ENCODE data around the gene AJAP1. TPM values are rescaled to one million over a fixed set of nuclear protein-coding genes. Genes with fewer than 3 reads are reported as not detected.

AJAP1 gene
- total and polyA plus RNA-seq, 2 of the 8 experiments (the other 6 are each of a cell fraction or from before 2014, with no cell fraction given), result 1.9 to 6.2 TPM

DNA sequence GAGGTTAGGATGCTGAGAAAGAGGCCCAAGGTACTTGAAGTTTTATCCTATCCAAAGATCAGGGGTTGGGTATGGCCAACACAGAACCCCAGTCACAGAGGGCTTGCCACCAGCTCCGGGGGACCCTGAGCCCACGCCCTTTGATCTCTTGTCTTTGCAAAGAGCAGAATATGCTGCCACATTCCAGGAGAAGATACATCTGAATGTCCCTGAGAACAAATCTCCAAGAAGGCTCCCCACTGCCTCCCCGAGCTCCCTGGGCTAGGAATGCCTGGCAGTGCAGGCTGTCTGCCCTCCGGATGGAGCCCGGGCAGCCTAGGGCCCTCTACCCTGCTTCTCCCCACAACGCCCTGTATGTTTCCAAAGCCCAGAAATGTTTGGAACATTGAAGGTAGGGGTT is 49.2 kb downstream of the AJAP1 start:
- H2BK12ac ChIP-seq (ENCODE audit: low read depth, low read length), result no peak overlapping the region
- no peak overlapping the region for H2BK20ac ChIP-seq (ENCODE audit: low read length)
- FAIRE-seq (no peak), DNase-seq (ENCODE audit: low read depth in 1 of 2, low spot score in 2 of 2) (no peak)
- no peak overlapping the region for H3K14ac ChIP-seq (ENCODE audit: insufficient read length)
- H3K79me1 ChIP-seq (ENCODE audit: low read depth, low read length), result peaks cover 2% of the 10 kb centered on the region; the same call in 1 of the 2 replicates
- CTCF ChIA-PET (ENCODE audit: partially characterized antibody), result no interaction called here
- H3K23me2 ChIP-seq (ENCODE audit: low read depth, low read length), result no peaks in the 10 kb centered on the region
- no peak overlapping the region for H3K23ac ChIP-seq (ENCODE audit: insufficient read length)
- no peaks in the 10 kb centered on the region for H3K36me3 ChIP-seq (ENCODE audit: control insufficient read depth in 2 of 4, insufficient read depth in 4 of 4, low read length in 3 of 4)
- POLR2A ChIA-PET (ENCODE audit: partially characterized antibody), result no interaction called here
- H2AFZ ChIP-seq (ENCODE audit: low read length), result no peak overlapping the region
- H3K4ac ChIP-seq (replicated peaks; ENCODE audit: insufficient read length, low read depth, low read length), result no peak overlapping the region
- H4K8ac ChIP-seq (ENCODE audit: extremely low read depth, insufficient read depth, low read length), result peak overlapping the region; percentile 19; the same call in 1 of the 2 replicates
- H2AK5ac ChIP-seq (ENCODE audit: low read depth, low read length), result no peak overlapping the region
- H3K4me2 ChIP-seq (ENCODE audit: insufficient read depth in 1 of 2, low read depth in 2 of 2, low read length in 2 of 2), result no peak overlapping the region
- no peak overlapping the region for H3K4me3 ChIP-seq (ENCODE audit: extremely low read depth in 1 of 4, insufficient read depth in 2 of 4, low read depth in 3 of 4, low read length in 4 of 4)
- no peak overlapping the region for H4K91ac ChIP-seq (replicated peaks; ENCODE audit: insufficient read length, low read length)
- H3K9ac ChIP-seq (replicated peaks in 1 of 4; ENCODE audit: extremely low read depth in 1 of 4, low read depth in 3 of 4, low read length in 3 of 4), result no peak overlapping the region
- 74% methylated on average over 6 of the region's 6 CpGs; no CpG with 5 or more reads in 1 of the 2 experiments for WGBS, 2 experiments (ENCODE audit: extremely low coverage in 1 of 2, insufficient coverage in 1 of 2, insufficient read length in 1 of 2, insufficient replicate concordance in 2 of 2, low coverage in 1 of 2, low lambda C conversion rate in 2 of 2, missing lambda C conversion rate in 1 of 2)
- H3K56ac ChIP-seq (replicated peaks; ENCODE audit: insufficient read length, low read depth, low read length), result no peak overlapping the region
- H2BK120ac ChIP-seq (replicated peaks; ENCODE audit: low read depth, low read length), result no peak overlapping the region
- peaks cover 0 to 2% (median 1%) of the 10 kb centered on the region in 4 experiments; a peak in 4 of 7 replicates for H3K4me1 ChIP-seq (replicated peaks in 1 of 4; ENCODE audit: control insufficient read depth in 3 of 4, insufficient read depth in 4 of 4, low read length in 3 of 4)
- no peak overlapping the region for H3K18ac ChIP-seq (ENCODE audit: extremely low read depth, low read length)
- H2BK15ac ChIP-seq (ENCODE audit: low read length), result no peak overlapping the region
- H4K5ac ChIP-seq (ENCODE audit: insufficient read length, low read depth, low read length), result no peak overlapping the region
- no peaks in the 10 kb centered on the region for H3K9me3 ChIP-seq (ENCODE audit: insufficient read depth in 2 of 2, low read depth in 1 of 2, low read length in 1 of 2)
- no peaks in the 10 kb centered on the region for H3K27me3 ChIP-seq (replicated peaks in 1 of 4; ENCODE audit: control insufficient read depth in 3 of 4, extremely low read depth in 1 of 4, insufficient read depth in 3 of 4, low read length in 3 of 4)
- peaks cover 0 to 3% of the 10 kb centered on the region in 2 experiments for H4K20me1 ChIP-seq (replicated peaks in 1 of 2; ENCODE audit: control insufficient read depth in 1 of 2, insufficient read depth in 2 of 2, low read length in 2 of 2)
- no peaks in the 10 kb centered on the region; a peak in 1 of 4 replicates for H3K79me2 ChIP-seq (ENCODE audit: control insufficient read depth in 1 of 2, insufficient read depth in 2 of 2, low read length in 2 of 2)
- no peak overlapping the region for H2BK5ac ChIP-seq (ENCODE audit: low read depth, low read length)
- no peak overlapping the region for H3K27ac ChIP-seq (ENCODE audit: low read depth, low read length)
- no peak for TF ChIP-seq SIX5 (IDR thresholded peaks at IDR 0.05; ENCODE audit: low read depth, low read length)
- TF ChIP-seq TEAD4 (IDR thresholded peaks at IDR 0.05; ENCODE audit: low read depth, low read length), result peak; percentile 27; the same call in 1 of the 2 replicates

Data from H1 (cell line).